A673 (cell line): Measurements from ENCODE around the gene EPM2AIP1. TPM values are rescaled to one million over a fixed set of nuclear protein-coding genes. Genes with fewer than 3 reads are reported as not detected.

Experiments
- BruUV-seq: library from RNA; stranded (reverse); fragments of 400-500 nt; replicated peaks from 2 replicates; lab custom pipeline; 2021; lab: Mats Ljungman, UMichigan
- CTCF ChIA-PET: fragments of 300-600 bp; sonication (Branson Sonifier 250); formaldehyde crosslinking; loops from one replicate; lab custom pipeline; 2022; ENCODE audit warnings: antibody characterized with exemption; lab: Charles Lee
- POLR2A ChIA-PET: fragments of 300-600 bp; sonication (Branson Sonifier 250); formaldehyde crosslinking; loops from one replicate; lab custom pipeline; 2022; ENCODE audit warnings: antibody characterized with exemption; ENCODE audit not compliant: low non-redundant PET; lab: Charles Lee
- DNase-seq: peaks from one replicate; pipeline ENCODE4 v3.0.0-alpha.2; 2015; ENCODE audit warnings: low spot score
- H3K27ac ChIP-seq: fragments of 200-600 bp; sonication (generic); 2 replicates; pipeline ENCODE4 v1.5.1; 2016; ENCODE audit warnings: mixed run types, low read depth, mild to moderate bottlenecking, mixed read lengths, antibody characterized with exemption, low read length; ENCODE audit not compliant: poor library complexity, severe bottlenecking
- H3K27me3 ChIP-seq: fragments of 200-600 bp; sonication (generic); replicated peaks from 2 replicates; pipeline ENCODE4 v1.6.1; 2017; ENCODE audit warnings: mixed run types, low read depth, mild to moderate bottlenecking, mixed read lengths, antibody characterized with exemption, low read length; ENCODE audit not compliant: insufficient read depth, poor library complexity
- H3K36me3 ChIP-seq: fragments of 200-600 bp; sonication (generic); 2 replicates; pipeline ENCODE4 v1.6.1; 2016; ENCODE audit warnings: mixed run types, mild to moderate bottlenecking, mixed read lengths, antibody characterized with exemption, low read length; ENCODE audit not compliant: insufficient read depth, poor library complexity, severe bottlenecking
- H3K4me1 ChIP-seq: fragments of 200-600 bp; sonication (generic); 2 replicates; pipeline ENCODE4 v1.6.1; 2017; ENCODE audit warnings: mixed run types, mild to moderate bottlenecking, mixed read lengths, antibody characterized with exemption, low read length; ENCODE audit not compliant: insufficient read depth, poor library complexity, severe bottlenecking
- H3K4me3 ChIP-seq: fragments of 200-600 bp; sonication (generic); 2 replicates; pipeline ENCODE4 v1.5.1; 2016; ENCODE audit warnings: low read depth, mixed run types, mild to moderate bottlenecking, mixed read lengths, low read length; ENCODE audit not compliant: poor library complexity, severe bottlenecking
- H3K9me3 ChIP-seq: fragments of 200-600 bp; sonication (generic); 2 replicates; pipeline ENCODE4 v1.6.1; 2016; ENCODE audit warnings: mixed run types, low read depth, mild to moderate bottlenecking, mixed read lengths, antibody characterized with exemption, low read length; ENCODE audit not compliant: poor library complexity, severe bottlenecking
- CTCF ChIP-seq: fragments of 300-800, 200-600 bp; sonication (generic); conservative IDR thresholded peaks from 2 replicates; pipeline ENCODE4 v1.5.1; 2017; ENCODE audit warnings: low read depth, mild to moderate bottlenecking, antibody characterized with exemption, low read length, moderate library complexity, mixed read lengths
- EZH2 ChIP-seq: fragments of 200-600 bp; sonication (generic); IDR thresholded peaks from 2 replicates; pipeline ENCODE4 v1.6.1; 2017; ENCODE audit warnings: borderline replicate concordance, low read depth, mild to moderate bottlenecking, mixed read lengths, antibody characterized with exemption, low read length; ENCODE audit not compliant: poor library complexity, severe bottlenecking
- intact Hi-C: fragments of 100-400 bp; cut with micrococcal nuclease; formaldehyde crosslinking; loops from one replicate; pipeline ENCODE4 v1.10.0; 2022; ENCODE audit not compliant: unreplicated experiment
- total RNA-seq: library from RNA; stranded (reverse); gene quantifications from 2 replicates; pipeline ENCODE4 v1.2.3, GENCODE V29; 2021

Gene EPM2AIP1
- total RNA-seq, 1 experiment from 2014 or later = 25.8 TPM

DNA sequence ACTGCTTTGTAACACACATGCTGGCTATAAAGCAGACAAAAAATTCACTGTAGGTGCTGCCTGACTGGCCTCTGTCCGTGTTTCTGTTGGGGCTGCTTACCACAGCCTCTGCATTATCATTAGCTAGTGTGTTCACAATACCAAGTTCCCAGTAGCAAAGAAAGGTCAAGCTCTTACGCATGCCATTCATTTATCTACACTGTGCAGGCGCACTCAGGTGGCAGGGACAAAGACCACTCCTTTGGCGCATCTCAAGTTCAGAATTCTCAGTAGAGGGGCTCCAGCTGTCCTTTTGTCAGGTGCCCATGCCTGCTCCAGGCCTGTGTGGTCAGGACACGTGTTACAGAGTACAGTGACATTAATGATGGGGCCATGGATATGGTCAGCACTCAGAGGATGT is 22.7 kb upstream of the EPM2AIP1 start:
- no peak for TF ChIP-seq EZH2
- H3K9me3 ChIP-seq = no peaks in the 10 kb centered on the region
- H3K27me3 ChIP-seq = no peaks in the 10 kb centered on the region
- intact Hi-C loops = no loop called here
- H3K4me3 ChIP-seq = no peak overlapping the region
- POLR2A ChIA-PET = no interaction called here
- peaks cover 75% of the 10 kb centered on the region for H3K36me3 ChIP-seq
- CTCF ChIA-PET = no interaction called here
- no peak overlapping the region for H3K27ac ChIP-seq
- no peak for DNase-seq
- BruUV-seq = no TSS peak
- no peaks in the 10 kb centered on the region for H3K4me1 ChIP-seq

DNA sequence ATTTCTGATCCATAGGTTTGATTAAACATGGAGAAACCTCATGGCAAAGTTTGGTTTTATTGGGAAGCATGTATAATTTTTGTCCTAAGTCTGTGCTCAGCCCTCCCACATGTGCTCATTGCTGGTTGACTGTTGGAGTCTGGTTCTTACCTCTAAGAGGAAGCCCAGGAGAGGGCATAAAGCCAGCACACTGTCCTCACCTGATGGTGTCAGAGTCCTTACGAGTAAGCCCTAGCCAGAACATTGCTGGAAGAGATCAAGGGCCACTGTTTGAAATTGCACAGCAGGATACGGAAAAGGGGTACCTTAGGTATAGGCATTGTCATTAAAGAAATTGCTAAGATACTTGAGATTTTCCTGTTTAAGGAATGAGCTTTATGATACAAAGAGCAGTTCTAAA is 21.7 kb upstream of the EPM2AIP1 start:
- no peaks in the 10 kb centered on the region for H3K27me3 ChIP-seq
- ChIA-PET CTCF (no interaction called here), POLR2A (no interaction called here)
- no peak overlapping the region for H3K27ac ChIP-seq
- no peak for DNase-seq
- TF ChIP-seq EZH2 (no peak), CTCF (no peak)
- H3K9me3 ChIP-seq = no peaks in the 10 kb centered on the region
- H3K4me3 ChIP-seq = no peak overlapping the region
- intact Hi-C loops = no loop called here
- peaks cover 67% of the 10 kb centered on the region for H3K36me3 ChIP-seq
- no TSS peak for BruUV-seq
- H3K4me1 ChIP-seq = no peaks in the 10 kb centered on the region

DNA sequence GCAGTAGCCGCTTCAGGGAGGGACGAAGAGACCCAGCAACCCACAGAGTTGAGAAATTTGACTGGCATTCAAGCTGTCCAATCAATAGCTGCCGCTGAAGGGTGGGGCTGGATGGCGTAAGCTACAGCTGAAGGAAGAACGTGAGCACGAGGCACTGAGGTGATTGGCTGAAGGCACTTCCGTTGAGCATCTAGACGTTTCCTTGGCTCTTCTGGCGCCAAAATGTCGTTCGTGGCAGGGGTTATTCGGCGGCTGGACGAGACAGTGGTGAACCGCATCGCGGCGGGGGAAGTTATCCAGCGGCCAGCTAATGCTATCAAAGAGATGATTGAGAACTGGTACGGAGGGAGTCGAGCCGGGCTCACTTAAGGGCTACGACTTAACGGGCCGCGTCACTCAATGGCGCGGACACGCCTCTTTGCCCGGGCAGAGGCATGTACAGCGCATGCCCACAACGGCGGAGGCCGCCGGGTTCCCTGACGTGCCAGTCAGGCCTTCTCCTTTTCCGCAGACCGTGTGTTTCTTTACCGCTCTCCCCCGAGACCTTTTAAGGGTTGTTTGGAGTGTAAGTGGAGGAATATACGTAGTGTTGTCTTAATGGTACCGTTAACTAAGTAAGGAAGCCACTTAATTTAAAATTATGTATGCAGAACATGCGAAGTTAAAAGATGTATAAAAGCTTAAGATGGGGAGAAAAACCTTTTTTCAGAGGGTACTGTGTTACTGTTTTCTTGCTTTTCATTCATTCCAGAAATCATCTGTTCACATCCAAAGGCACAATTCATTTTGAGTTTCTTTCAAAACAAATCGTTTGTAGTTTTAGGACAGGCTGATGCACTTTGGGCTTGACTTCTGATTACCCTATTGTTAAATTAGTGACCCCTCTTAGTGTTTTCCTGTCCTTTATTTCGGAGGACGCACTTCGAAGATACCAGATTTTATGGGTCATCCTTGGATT is 674 bp upstream of the EPM2AIP1 start, which contains the start of gene MLH1:
MLH1 (plus strand) TSS at position 193 of the 958 bp plus-strand sequence; CDS start at position 223, 30 bp downstream.
- POLR2A ChIA-PET = interaction anchor here (0.6 to 0.7 kb wide), 2 partner anchors 38 to 48 kb away, joined by 3 to 5 read pairs; no protein-coding TSS in a partner anchor
- TF ChIP-seq CTCF (no peak), EZH2 (no peak)
- Histone ChIP-seq H3K27me3 (no peaks in the 10 kb centered on the region), H3K9me3 (no peaks in the 10 kb centered on the region), H3K36me3 (peaks cover 49% of the 10 kb centered on the region), H3K4me1 (peaks cover 22% of the 10 kb centered on the region), H3K4me3 (peak within 1 kb of the TSS; percentile 71), H3K27ac (peak within 1 kb of the TSS; percentile 98)
- TSS peak; percentile 80 for BruUV-seq
- intact Hi-C loops = loop anchor here (5.0 kb wide), 1 partner anchor 101 kb away; no protein-coding TSS in a partner anchor
- peak; percentile 95 for DNase-seq
- CTCF ChIA-PET = interaction anchor here (0.8 to 2.0 kb wide), 2 partner anchors 34 to 35 kb away, joined by 7 read pairs; no protein-coding TSS in a partner anchor
